ENCODE data around the gene USP6. TPM values are rescaled to one million over a fixed set of nuclear protein-coding genes. Genes with fewer than 3 reads are reported as not detected.
"Not testable (repeated sequence)": the region's sequence is repeated elsewhere in the genome, so short reads cannot be mapped to it uniquely, and the experiment has no call there.

USP6 gene
- total RNA-seq, 6 experiments from 2014 or later = 0.02 to 0.07 TPM; not detected in 4

GRCh38 chr17:5131146-5131715, 15.4 kb downstream of the USP6 start:
- 72% methylated on average over 2 of the region's 7 CpGs for WGBS (ENCODE audit: insufficient coverage, low coverage, low lambda C conversion rate, missing lambda C conversion rate)
- no peak for DNase-seq
- ATAC-seq = no peak
- intact Hi-C loops (cut with DNase I) = no loop called here
- TF ChIP-seq POLR2A (IDR thresholded peaks at IDR 0.05) (no peak), CTCF (IDR thresholded peaks at IDR 0.05) (no peak)
- H3K27ac ChIP-seq = no peak overlapping the region
- no peaks in the 10 kb centered on the region for H3K27me3 ChIP-seq
- no peaks in the 10 kb centered on the region for H3K36me3 ChIP-seq
- no peaks in the 10 kb centered on the region for H3K4me1 ChIP-seq
- H3K4me3 ChIP-seq = no peak overlapping the region
- H3K9me3 ChIP-seq = no peaks in the 10 kb centered on the region

- ATAC-seq; H3K4me1 ChIP-seq; H3K27ac ChIP-seq; H3K36me3 ChIP-seq; H3K9me3 ChIP-seq; H3K4me3 ChIP-seq; H3K27me3 ChIP-seq; DNase-seq; intact Hi-C loops (cut with DNase I): not testable (repeated sequence)
- 84% methylated on average over 8 of the region's 16 CpGs for WGBS (ENCODE audit: insufficient coverage, low coverage, low lambda C conversion rate, missing lambda C conversion rate)
Observed at GRCh38 chr17:5131799-5132502, 16.1 kb downstream of the USP6 start.

GRCh38 chr17:5132503-5133225, 16.8 kb downstream of the USP6 start:
- H3K4me3 ChIP-seq; H3K27ac ChIP-seq; DNase-seq; H3K9me3 ChIP-seq; ATAC-seq; intact Hi-C loops (cut with DNase I); H3K36me3 ChIP-seq; H3K27me3 ChIP-seq; H3K4me1 ChIP-seq: not testable (repeated sequence)
- WGBS (ENCODE audit: insufficient coverage, low coverage, low lambda C conversion rate, missing lambda C conversion rate) = 80% methylated on average over 4 of the region's 15 CpGs

GRCh38 chr17:5133311-5133710, 17.5 kb downstream of the USP6 start:
- TF ChIP-seq POLR2A (IDR thresholded peaks at IDR 0.05) (no peak), CTCF (IDR thresholded peaks at IDR 0.05) (no peak)
- intact Hi-C loops (cut with DNase I) = no loop called here
- WGBS (ENCODE audit: insufficient coverage, low coverage, low lambda C conversion rate, missing lambda C conversion rate) = no CpG with 5 or more reads among the region's 8 CpGs
- H3K27me3 ChIP-seq = no peaks in the 10 kb centered on the region
- DNase-seq (no peak), ATAC-seq (no peak)
- no peaks in the 10 kb centered on the region for H3K9me3 ChIP-seq
- H3K4me3 ChIP-seq = no peak overlapping the region
- H3K4me1 ChIP-seq = no peaks in the 10 kb centered on the region
- no peak overlapping the region for H3K27ac ChIP-seq
- H3K36me3 ChIP-seq = no peaks in the 10 kb centered on the region

- H3K4me3 ChIP-seq; H3K36me3 ChIP-seq; H3K9me3 ChIP-seq; H3K4me1 ChIP-seq; H3K27me3 ChIP-seq; H3K27ac ChIP-seq; intact Hi-C loops (cut with DNase I); ATAC-seq; DNase-seq: not testable (repeated sequence)
- WGBS (ENCODE audit: insufficient coverage, low coverage, low lambda C conversion rate, missing lambda C conversion rate) = 76% methylated on average over 2 of the region's 8 CpGs
Observed at GRCh38 chr17:5133961-5134360, 18.1 kb downstream of the USP6 start.

- H3K27ac ChIP-seq; intact Hi-C loops (cut with DNase I); H3K27me3 ChIP-seq; H3K36me3 ChIP-seq; ATAC-seq; H3K4me1 ChIP-seq; DNase-seq; H3K9me3 ChIP-seq; H3K4me3 ChIP-seq: not testable (repeated sequence)
- 51% methylated on average over 5 of the region's 11 CpGs for WGBS (ENCODE audit: insufficient coverage, low coverage, low lambda C conversion rate, missing lambda C conversion rate)
Observed at GRCh38 chr17:5134571-5134970, 18.7 kb downstream of the USP6 start.

- H3K27ac ChIP-seq; H3K9me3 ChIP-seq; H3K4me3 ChIP-seq; DNase-seq; H3K36me3 ChIP-seq; intact Hi-C loops (cut with DNase I); H3K27me3 ChIP-seq; ATAC-seq; H3K4me1 ChIP-seq: not testable (repeated sequence)
- 73% methylated on average over 5 of the region's 8 CpGs for WGBS (ENCODE audit: insufficient coverage, low coverage, low lambda C conversion rate, missing lambda C conversion rate)
Observed at GRCh38 chr17:5135131-5135712, 19.4 kb downstream of the USP6 start.

Measured in right lobe of liver (tissue), 6 donors.